GM18505 (cell line): ENCODE data around the gene SMNDC1.

ENCODE experiments used
- ATAC-seq: cut with Tn5 transposase; IDR thresholded peaks from one replicate; pipeline ENCODE4 v1.9.1; 2021; ENCODE audit not compliant: unreplicated experiment
- POLR2A ChIP-seq: IDR thresholded peaks from 4 replicates; pipeline ENCODE4 v1.6.1; 2011; ENCODE audit warnings: borderline replicate concordance; ENCODE audit not compliant: insufficient read depth, insufficient read length; ENCODE audit errors: extremely low read depth

The SMNDC1 gene

DNA sequence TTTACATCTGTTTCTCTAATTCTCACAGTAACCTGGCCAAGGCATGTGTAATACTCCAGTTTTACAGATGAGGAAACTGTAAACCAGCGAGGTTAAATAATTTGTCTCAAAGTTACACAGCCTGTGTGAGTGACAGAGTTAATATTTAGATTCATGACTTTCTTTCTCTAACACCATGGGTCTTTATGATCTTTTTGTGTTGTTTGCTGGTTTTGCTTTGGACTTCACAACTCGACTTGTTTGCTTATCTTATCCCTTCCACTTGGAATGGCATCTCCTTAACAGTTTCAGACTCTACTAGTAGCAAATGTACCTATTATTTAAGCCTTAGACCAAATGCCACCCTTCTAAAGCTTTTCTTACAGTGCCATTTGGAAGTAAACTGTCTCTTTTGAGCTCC lies 62.9 kb downstream of the SMNDC1 start:
- no peak for ATAC-seq
- no peak for TF ChIP-seq POLR2A

GRCh38 chr10:110241407-110241806 lies 63.3 kb downstream of the SMNDC1 start:
- TF ChIP-seq POLR2A = no peak
- ATAC-seq = no peak
